HL-60 (cell line): ENCODE data around the gene ITGBL1.

Experiments
- DNase-seq, 2 experiments: peaks; one replicate each; pipeline ENCODE4 v3.0.0-alpha.2; 2010 to 2020; ENCODE audit warnings: low read depth in 1 of 2, low spot score in 1 of 2
- H3K27ac ChIP-seq: fragments of 250-450 bp; sonication (Bioruptor Pico); replicated peaks from 2 replicates; pipeline ENCODE4 v1.5.1; 2020; ENCODE audit warnings: mild to moderate bottlenecking, moderate library complexity
- H3K27me3 ChIP-seq: fragments of 250-450 bp; sonication (Bioruptor Pico); 2 replicates; pipeline ENCODE4 v1.5.1; 2021; ENCODE audit warnings: mild to moderate bottlenecking, moderate library complexity; ENCODE audit not compliant: insufficient read depth, poor library complexity, severe bottlenecking
- H3K4me3 ChIP-seq: replicated peaks from 2 replicates; pipeline ENCODE4 v1.5.1; 2011; ENCODE audit warnings: mild to moderate bottlenecking, control low read depth, low read length; ENCODE audit not compliant: insufficient read depth
- CTCF ChIP-seq: IDR thresholded peaks from one replicate; pipeline ENCODE4 v1.5.1; 2011; ENCODE audit warnings: low read length, control low read depth, inconsistent platforms; ENCODE audit not compliant: insufficient read depth
- GABPA ChIP-seq: IDR thresholded peaks from 2 replicates; pipeline ENCODE4 v1.6.1; 2012; ENCODE audit warnings: low read depth
- POLR2AphosphoS5 ChIP-seq: IDR thresholded peaks from 2 replicates; pipeline ENCODE4 v1.6.1; 2012; ENCODE audit warnings: low read depth
- SPI1 ChIP-seq: IDR thresholded peaks from 2 replicates; pipeline ENCODE4 v1.6.1; 2012; ENCODE audit warnings: low read depth, mild to moderate bottlenecking, borderline replicate concordance
- TF ChIP-seq, protein P1 (sequence below): IDR thresholded peaks from 2 replicates; pipeline ENCODE4 v1.6.1; 2012; ENCODE audit warnings: low read depth; ENCODE audit not compliant: insufficient replicate concordance

ITGBL1 gene

DNA sequence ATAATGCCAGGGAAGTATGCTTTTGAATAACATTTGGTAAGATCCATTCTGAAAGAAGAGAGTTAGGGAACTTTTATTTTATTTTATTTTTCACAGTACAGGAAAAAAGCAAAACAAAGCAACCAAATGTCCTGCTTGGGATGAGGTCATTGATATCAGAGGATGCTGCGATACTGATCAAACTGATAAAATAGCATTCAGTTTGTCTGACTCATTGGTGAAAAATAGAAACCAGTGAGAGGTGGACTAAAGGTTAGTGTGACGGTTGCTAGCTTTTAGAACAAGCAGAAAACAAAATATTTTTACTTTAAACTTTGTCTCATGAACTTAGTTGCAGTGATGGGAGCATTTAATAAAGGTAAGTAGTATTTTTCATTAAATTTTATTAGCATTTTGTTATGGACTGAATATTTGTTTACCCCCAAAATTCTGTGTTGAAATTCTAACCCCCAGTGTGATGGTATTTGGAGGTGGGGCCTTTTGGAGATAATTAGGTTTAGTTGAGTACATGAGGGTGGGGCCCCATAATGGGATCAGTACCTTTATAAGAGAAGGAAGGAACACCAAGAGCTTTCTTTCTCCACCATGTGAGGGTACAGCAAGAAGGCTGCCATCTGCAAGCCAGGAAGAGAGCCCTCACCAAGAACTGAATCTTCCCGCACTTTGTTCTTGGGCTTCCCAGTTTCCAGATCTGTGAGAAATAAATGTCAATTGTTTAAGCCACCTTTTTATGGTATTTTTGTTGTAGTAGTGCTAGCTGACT, 37.3 kb downstream of the ITGBL1 start:
- Histone ChIP-seq H3K27me3 (no peaks in the 10 kb centered on the region), H3K27ac (no peak overlapping the region), H3K4me3 (no peak overlapping the region)
- TF ChIP-seq CTCF (no peak), SPI1 (no peak), GABPA (no peak), POLR2AphosphoS5 (no peak)
- TF ChIP-seq, protein P1, sequence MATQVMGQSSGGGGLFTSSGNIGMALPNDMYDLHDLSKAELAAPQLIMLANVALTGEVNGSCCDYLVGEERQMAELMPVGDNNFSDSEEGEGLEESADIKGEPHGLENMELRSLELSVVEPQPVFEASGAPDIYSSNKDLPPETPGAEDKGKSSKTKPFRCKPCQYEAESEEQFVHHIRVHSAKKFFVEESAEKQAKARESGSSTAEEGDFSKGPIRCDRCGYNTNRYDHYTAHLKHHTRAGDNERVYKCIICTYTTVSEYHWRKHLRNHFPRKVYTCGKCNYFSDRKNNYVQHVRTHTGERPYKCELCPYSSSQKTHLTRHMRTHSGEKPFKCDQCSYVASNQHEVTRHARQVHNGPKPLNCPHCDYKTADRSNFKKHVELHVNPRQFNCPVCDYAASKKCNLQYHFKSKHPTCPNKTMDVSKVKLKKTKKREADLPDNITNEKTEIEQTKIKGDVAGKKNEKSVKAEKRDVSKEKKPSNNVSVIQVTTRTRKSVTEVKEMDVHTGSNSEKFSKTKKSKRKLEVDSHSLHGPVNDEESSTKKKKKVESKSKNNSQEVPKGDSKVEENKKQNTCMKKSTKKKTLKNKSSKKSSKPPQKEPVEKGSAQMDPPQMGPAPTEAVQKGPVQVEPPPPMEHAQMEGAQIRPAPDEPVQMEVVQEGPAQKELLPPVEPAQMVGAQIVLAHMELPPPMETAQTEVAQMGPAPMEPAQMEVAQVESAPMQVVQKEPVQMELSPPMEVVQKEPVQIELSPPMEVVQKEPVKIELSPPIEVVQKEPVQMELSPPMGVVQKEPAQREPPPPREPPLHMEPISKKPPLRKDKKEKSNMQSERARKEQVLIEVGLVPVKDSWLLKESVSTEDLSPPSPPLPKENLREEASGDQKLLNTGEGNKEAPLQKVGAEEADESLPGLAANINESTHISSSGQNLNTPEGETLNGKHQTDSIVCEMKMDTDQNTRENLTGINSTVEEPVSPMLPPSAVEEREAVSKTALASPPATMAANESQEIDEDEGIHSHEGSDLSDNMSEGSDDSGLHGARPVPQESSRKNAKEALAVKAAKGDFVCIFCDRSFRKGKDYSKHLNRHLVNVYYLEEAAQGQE: no peak
- DNase-seq: no peak

DNA sequence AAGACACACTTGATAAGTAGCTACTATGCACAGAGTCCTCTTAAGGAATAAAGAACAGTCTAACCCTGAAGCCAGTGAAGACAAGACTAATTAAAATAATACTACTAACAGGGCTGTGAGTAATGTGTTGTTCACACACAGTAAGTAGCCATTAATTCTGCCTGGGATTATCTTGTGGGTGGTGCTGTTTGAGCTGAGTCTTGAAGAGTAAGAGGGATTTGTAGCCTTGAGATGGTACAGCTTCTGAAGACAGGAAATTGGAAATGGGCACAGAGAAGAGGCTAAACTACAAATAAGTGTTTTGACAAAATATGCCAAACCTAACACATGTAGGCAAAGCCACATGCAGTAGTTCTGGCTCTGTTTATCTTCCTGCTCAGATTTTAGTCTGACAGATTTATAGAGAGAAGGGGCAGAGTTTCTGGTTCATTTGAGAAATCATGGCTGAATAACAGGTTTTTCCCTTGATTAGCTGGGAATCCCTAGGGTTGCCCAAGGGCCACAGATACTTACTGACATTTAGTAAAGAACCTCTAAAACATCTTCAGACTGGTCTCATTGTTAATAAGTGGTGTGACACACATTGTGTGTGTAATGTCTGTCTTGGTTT, 38.0 kb downstream of the ITGBL1 start:
- no peak for TF ChIP-seq POLR2AphosphoS5
- TF ChIP-seq, protein P1: no peak
- no peak for TF ChIP-seq GABPA
- no peak for TF ChIP-seq CTCF
- TF ChIP-seq SPI1: no peak
- Histone ChIP-seq H3K27ac (no peak overlapping the region), H3K27me3 (no peaks in the 10 kb centered on the region), H3K4me3 (no peak overlapping the region)
- no peak for DNase-seq

DNA sequence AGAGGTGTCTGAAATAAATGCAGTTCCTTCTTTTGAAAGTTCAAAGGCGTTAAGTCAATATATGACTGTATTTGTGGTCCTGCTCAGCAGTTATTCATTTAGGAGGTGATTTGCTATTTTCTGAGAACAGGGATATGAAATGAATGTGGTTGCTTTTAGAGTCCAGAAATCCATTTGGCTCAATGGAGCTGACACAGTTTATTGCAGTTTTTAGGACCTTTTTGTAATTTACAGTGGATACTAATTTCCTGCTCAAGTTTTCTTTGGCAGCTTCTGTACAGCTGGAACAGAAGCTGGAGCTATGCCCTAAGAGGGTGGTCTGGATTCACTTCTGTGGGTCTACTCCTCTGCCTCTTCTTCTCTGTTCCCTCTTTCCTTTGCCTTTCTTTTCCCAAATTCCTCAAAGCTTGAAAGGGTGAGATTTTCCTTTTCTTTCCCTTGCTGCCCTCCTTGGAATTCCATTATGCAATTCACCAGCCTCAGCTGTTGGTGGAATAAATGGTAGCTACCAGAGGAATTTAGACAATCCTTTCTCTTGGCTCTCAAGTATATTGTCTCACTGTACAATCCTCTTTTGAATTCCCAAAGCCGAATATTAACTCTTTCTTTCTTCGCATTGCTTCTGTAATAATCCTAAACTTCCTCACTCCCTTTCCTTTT, 39.9 kb downstream of the ITGBL1 start:
- TF ChIP-seq CTCF (no peak), GABPA (no peak), SPI1 (no peak), POLR2AphosphoS5 (no peak)
- TF ChIP-seq, protein P1: no peak
- DNase-seq: no peak
- H3K27me3 ChIP-seq: no peaks in the 10 kb centered on the region
- no peak overlapping the region for H3K4me3 ChIP-seq
- no peak overlapping the region for H3K27ac ChIP-seq
